ENCODE data around the gene TUBB8.

Gene TUBB8

GRCh38 chr10:48996-49395, at the start of gene TUBB8:
Gene TUBB8 (minus strand): TSS chr10:49296. CDS start chr10:49238, 58 bp downstream.
- in situ Hi-C loops (cut with MboI; ENCODE audit: low sequenced_read_pairs, unreplicated experiment): no loop called here
- DNase-seq (ENCODE audit: low spot score): no peak
- no peak for TF ChIP-seq CTCF (IDR thresholded peaks at IDR 0.05; ENCODE audit: borderline replicate concordance, control extremely low read depth, extremely low read depth, insufficient read depth, missing control alignments)

- in situ Hi-C loops (cut with MboI; ENCODE audit: low sequenced_read_pairs, unreplicated experiment): no loop called here
- DNase-seq (ENCODE audit: low spot score): no peak
- TF ChIP-seq CTCF (IDR thresholded peaks at IDR 0.05; ENCODE audit: borderline replicate concordance, control extremely low read depth, extremely low read depth, insufficient read depth, missing control alignments): no peak
Observed at GRCh38 chr10:96466-96865, 47.4 kb upstream of the TUBB8 start.

- in situ Hi-C loops (cut with MboI; ENCODE audit: low sequenced_read_pairs, unreplicated experiment): no loop called here
- no peak for TF ChIP-seq CTCF (IDR thresholded peaks at IDR 0.05; ENCODE audit: borderline replicate concordance, control extremely low read depth, extremely low read depth, insufficient read depth, missing control alignments)
- no peak for DNase-seq (ENCODE audit: low spot score)
Observed at GRCh38 chr10:95356-96115, 46.4 kb upstream of the TUBB8 start.

- DNase-seq (ENCODE audit: low spot score): no peak
- no peak for TF ChIP-seq CTCF (IDR thresholded peaks at IDR 0.05; ENCODE audit: borderline replicate concordance, control extremely low read depth, extremely low read depth, insufficient read depth, missing control alignments)
- in situ Hi-C loops (cut with MboI; ENCODE audit: low sequenced_read_pairs, unreplicated experiment): no loop called here
Observed at GRCh38 chr10:94613-95012, 45.5 kb upstream of the TUBB8 start.

DNA sequence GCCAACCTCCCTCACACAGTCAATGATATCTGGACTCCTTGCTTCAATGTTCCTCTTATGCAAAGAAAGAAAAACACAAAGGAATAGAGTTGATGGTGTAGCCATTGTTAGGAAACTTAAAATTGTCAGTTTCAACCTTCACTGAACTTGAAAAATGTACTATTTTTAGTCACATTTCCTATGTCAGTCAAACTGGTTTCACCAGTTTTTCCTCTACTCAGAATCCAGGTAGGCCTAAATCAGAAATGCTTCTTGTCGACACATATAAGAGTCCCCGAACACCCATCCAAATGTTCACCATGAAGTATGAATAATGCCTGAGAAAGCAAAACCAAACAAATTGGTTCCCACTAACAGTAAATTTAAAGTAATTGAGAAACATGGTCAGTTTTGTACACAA, 43.8 kb upstream of the TUBB8 start:
- TF ChIP-seq CTCF (IDR thresholded peaks at IDR 0.05; ENCODE audit: borderline replicate concordance, control extremely low read depth, extremely low read depth, insufficient read depth, missing control alignments): no peak
- in situ Hi-C loops (cut with MboI; ENCODE audit: low sequenced_read_pairs, unreplicated experiment): no loop called here
- DNase-seq (ENCODE audit: low spot score): no peak

DNA sequence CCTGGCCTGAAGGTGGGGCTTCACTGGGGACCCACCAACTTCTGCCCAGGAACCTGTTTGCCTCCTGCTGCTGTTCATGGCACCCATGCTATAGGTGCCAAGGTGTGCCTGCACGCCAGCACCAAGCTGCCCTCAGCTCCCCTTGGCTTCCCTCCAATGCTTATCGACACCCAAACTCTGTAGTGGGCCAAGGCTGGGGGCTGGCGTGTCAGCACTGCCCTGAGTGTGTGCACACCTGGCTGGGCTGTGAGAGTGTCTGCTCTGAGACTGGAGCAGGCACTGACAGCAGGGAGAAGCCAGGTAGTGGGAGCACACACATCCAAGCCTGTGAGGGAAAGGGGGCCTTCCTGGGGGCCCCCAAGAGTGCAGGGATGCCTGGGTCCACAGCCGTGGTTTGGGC, 43.1 kb upstream of the TUBB8 start:
- in situ Hi-C loops (cut with MboI; ENCODE audit: low sequenced_read_pairs, unreplicated experiment): no loop called here
- no peak for DNase-seq (ENCODE audit: low spot score)
- no peak for TF ChIP-seq CTCF (IDR thresholded peaks at IDR 0.05; ENCODE audit: borderline replicate concordance, control extremely low read depth, extremely low read depth, insufficient read depth, missing control alignments)
